ENCODE measurements around the gene KATNB1.

GRCh38 chr16:57784334-57784733 lies 48.8 kb downstream of the KATNB1 start:
- no peak for TF ChIP-seq CTCF (IDR thresholded peaks at IDR 0.05; ENCODE audit: low read depth, low read length, poor library complexity, severe bottlenecking)
- no peak for TF ChIP-seq EZH2phosphoT487 (IDR thresholded peaks at IDR 0.05; ENCODE audit: borderline replicate concordance, low read length)
